ENCODE data around the gene KSR1.
"Not testable (repeated sequence)": the region's sequence is repeated elsewhere in the genome, so short reads cannot be mapped to it uniquely, and the experiment has no call there.

Gene KSR1

DNA sequence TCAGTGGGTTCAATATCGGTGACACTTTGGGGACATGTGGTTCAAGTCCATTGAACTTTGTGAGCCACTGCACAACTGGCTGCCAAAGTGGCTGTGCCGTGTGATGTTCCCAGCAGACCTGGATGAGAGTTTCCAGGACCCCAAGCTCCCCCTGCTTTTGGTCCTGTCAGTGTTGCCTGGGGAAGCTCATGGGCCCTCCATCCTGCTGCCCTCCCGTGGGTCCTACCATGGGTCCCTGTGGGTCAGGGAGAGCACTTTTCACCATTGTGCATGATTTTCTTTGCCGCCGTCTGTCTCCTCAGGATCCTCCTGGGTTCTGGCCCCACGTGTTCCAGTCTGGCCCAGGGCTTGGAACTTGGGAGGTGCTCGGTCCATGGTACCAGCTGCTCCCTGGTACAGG lies 212.9 kb downstream of the KSR1 start:
- DNase-seq: no peak

DNA sequence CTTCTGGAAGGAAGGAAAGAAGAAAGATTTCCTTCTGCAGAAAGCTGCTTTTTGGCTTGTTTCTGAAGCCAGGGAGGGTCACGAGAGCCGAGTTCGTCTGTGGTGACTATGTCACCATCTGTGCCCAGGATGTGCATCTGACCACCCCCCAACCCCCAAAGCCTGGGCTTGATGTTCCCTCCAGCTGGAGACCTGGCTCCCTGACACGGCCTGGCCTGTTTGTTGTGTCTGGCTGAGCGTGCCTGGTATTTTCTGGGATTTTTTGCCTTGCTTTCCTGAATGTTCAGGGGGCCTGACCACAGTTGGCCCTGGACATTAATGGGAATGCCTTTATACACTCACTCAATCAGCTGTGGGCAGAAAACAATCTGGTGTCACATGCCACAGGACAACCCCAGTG lies 213.6 kb downstream of the KSR1 start:
- no peak for DNase-seq

DNA sequence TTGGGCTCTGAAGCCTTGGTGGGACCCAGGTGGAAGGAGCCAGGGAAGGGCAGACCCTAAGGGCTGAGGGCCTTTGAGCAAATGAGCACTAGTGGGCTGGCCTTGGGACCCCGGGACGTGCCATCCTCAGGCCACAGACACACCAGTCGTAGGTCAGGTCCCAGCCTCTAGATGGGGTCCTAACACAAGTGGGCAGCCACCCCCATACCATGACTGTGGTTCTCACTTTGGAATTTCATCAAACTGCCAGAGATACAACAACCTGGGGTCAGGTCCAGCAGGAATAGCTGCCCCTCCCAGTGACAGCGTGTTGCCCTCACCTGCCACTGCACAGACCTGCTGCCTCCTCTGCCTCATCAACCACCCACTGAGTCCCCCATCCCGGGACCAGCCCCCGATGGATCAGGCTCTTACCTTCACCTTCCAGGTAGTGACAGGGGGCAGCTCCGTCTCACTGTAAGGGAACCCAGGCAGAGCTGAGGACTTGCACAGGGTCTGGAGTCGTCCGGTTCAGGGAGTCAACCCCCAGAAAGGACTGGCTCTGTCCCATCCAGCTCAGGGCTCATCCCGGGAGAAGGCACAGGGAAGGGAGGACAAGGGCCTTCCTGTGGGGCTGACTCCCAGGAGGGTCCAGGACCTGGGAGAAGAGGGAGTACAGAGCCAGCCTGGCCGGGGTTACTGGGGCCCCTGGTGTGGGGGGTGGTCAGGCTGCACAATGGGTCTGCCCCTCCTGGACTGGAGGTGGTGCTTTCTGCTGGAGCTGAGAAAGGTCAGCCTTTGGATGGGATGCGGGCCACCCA lies 214.7 kb downstream of the KSR1 start:
- DNase-seq: no peak

DNA sequence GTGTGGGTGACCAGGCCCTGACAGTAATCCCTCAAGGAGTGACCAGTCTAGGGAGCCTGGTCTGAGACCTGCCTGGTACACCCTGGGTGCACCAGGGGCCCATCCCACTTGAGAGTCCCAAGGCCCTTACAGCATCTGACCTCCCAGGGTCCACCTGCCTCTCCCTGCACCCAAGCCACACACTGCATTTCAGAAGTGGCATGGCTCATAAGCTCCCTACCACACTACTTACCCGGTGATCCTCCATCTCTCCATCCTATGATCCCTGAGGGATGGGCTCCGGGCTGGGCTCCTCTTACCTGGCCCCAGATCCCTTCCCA lies 215.3 kb downstream of the KSR1 start:
- DNase-seq: no peak

DNA sequence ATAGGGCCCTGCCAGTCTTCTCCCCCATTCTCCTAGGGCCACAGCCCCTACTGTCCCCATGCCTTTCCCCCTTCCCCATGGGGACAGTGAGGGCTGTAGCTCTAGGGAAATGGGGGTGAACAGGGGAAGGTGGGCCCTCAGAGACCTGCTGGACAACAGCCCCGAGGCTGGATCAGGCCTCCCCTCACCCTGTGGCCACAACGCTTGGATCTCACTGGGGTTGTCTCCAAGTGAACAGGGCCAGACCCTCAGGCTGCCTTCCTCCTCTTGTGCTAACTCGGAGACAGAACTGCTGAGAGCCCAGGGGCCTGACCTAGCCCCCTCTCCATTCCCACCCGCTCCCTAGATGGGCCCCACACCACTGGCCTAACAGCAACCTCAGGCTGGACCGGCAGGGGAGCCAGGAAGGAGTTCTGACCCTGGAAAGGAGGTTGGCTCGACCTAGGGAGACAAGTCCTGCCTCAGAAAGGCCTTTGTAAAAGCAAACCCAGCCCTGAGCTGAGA lies 215.8 kb downstream of the KSR1 start:
- not testable (repeated sequence) for DNase-seq

DNA sequence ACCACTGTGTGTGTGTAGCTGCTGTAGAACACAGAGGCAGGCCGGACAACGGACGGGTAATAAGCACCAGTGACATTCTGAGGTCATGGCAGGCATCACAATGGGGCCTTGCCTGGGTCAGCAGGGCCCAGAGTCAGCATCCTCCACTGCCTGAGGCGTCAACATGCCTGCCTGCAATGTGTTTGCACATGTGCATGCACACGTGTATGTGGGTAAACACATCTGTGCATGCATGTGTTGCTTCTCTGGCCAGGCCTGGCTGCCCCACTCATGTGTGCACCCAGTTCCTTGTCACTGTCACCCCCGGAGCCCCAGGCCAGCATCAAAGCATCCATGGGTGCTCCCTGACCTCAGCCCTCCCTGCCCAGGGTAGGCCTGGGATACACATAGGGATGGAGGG lies 218.1 kb downstream of the KSR1 start:
- DNase-seq: no peak
